Stimulated activated CD4-positive, alpha-beta T cell treated with anti-CD3 and anti-CD28 coated beads, Interleukin-15, amount 100 ng/mL, for 24 hours (primary cell): ENCODE measurements around the gene NOL6.
A peak's percentile ranks its signal among the peaks of the same experiment; 100 is the strongest.
"Not testable (repeated sequence)": the region's sequence is repeated elsewhere in the genome, so short reads cannot be mapped to it uniquely, and the experiment has no call there.

ENCODE experiments used
- DNase-seq: peaks from one replicate; pipeline ENCODE4 v3.0.0-alpha.2; 2020

Gene NOL6

DNA sequence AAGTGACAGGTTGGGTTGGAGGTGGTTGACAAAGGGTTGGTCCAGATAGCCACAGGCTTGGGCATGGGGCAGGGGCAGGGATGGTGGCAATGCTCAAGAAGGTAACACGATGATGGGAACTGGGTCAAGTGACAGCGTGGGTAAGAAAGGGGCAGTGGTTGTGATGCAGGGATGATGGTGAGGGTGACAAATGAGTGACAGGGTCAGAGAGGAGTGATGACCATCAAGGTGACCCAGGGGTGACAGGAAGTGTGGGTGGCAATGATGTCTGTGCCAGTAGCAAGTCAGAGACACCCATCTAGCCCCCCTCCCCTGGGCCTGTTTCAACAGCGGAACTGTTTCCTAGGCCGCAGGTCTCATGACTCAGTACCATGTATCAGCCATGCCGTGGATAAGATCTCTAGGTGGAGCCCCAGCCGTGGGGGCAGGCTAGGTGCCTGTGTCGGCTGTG is 46.9 kb downstream of the NOL6 start:
- DNase-seq = no peak

GRCh38 chr9:33425128-33425533 is 48.6 kb downstream of the NOL6 start:
- DNase-seq = no peak

DNA sequence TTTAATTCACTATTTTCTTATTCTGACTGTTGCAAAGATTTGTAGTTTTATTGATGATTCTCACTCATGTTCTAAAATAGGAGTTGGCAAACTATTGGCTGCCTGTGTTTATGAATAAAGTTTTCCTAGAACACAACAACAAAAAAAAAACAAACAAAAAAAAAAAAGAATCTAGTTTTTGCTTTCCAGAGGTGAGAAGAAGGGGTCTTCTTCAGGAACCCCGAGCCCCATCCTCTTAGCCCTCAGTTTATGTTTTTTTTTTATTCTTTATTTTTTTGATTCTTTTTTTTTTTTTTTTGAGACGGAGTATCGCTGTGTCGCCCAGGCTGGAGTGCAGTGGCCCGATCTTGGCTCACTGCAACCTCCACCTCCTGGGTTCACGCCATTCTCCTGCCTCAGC is 49.2 kb downstream of the NOL6 start:
- DNase-seq = not testable (repeated sequence)

DNA sequence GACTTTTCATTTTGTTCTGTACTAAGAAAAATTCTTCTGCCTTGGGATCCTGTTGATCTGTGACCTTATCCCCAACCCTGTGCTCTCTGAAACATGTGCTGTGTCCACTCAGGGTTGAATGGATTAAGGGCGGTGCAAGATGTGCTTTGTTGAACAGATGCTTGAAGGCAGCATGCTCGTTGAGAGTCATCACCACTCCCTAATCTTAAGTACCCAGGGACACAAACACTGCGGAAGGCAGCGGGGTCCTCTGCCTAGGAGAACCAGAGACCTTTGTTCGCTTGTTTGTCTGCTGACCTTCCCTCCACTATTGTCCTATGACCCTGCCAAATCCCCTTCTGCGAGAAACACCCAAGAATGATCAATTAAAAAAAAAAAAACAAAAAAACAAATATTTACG is 49.7 kb downstream of the NOL6 start:
- not testable (repeated sequence) for DNase-seq

DNA sequence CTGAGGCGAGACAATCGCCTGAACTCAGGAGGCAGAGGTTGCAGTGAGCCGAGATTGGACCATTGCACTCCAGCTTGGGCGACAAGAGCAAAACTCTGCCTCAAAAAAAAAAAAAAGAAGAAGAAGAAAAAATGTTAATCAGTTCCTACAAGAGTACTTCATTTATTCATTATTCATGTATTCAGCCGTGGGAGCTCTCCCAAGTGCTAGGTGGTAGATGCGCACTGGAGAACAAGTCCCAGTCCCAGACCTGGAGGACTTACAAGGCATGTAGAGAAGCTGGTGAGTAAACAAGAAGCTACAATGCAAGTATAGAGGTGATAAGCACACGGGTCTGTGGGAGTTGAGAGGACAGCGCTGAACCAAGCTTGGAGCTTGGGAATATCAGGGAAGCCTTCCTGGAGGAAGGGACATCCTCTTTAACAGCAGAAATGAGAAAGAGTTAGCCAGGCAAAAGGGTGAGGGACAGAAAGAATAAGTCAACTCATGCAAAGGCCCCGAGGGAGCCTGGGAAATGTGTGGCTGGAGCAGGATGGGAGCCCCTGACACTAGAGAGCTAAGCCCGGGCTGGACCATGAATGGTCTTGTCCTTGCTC is 53.9 kb downstream of the NOL6 start:
- no peak for DNase-seq

DNA sequence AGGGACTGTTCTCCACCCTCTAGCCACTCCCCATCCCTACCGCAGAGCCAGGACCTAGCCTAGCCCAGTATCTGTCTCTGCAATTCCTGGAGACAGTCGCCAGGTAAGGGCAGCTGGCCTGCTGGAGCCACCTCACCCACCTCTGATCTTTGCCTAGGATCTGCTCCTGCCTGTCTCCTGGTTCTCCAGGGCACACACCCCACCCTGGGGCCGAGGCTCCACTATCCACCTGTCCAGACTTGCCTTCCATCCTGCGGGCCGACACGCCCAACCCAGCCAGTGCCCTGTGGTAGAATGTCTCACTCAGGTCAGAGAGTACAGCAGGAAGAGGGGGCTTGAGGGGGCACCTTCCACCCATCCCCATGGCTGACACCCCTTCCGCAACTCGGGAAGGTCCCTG is 55.6 kb downstream of the NOL6 start:
- no peak for DNase-seq

- peak; percentile 20 for DNase-seq
These were observed 56.7 kb downstream of the NOL6 start for GRCh38 chr9:33416996-33417395.

- DNase-seq = peak; percentile 96
These were observed 58.2 kb downstream of the NOL6 start for GRCh38 chr9:33415501-33416038.

DNA sequence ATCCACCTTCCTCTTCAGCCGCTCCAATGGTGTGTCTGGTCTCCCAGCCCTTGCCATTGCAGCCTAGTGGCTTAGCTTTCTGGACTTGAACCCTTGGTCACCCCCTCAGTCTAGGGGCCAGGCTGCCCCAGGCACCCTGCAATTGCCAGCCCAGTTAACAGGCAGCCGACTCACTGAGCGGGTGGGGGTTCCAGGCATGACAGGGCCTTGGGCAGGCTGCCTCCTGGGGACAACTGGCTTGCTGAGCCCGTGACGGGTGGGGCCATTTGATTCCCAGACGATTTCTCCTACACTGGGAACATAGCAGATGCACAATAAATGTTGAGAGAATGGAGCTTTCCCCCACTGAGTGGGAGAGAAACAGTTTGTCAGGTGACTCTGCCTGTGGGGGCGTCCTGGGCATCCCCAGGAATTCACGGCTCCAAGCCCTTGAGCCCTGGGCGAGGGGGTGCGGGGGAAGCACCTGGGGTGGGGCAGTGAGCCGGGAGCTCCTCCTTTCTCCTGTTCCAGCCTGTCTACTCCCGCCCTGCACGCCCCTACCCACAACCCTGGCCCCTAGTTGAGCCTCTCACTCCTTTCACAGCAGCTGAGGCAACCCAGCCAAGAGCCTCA is 58.7 kb downstream of the NOL6 start:
- no peak for DNase-seq

DNA sequence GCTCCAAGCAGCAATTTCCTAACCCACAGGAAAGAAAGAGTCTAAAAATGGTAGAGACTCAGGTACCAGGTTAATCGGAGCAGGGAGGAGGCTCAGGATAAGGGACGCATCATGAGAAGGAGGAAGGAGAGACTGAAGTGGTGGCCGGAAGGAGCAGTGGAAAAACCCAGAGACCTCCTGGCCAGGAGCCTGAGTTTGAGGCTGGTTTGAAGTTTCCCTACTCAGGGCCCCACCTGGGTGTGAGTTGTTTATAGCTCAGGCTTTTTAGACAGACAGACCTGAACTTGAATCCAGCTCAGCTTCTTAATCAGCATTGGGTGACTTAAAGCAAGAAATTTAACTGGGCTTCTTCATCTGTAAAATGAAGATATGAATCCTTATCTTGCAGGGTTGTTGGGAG is 59.5 kb downstream of the NOL6 start:
- no peak for DNase-seq
